NCI-H69 (cell line): Measurements from ENCODE around the gene LONP2.
"Not testable (repeated sequence)": the region's sequence is repeated elsewhere in the genome, so short reads cannot be mapped to it uniquely, and the experiment has no call there.

Source experiments
- DNase-seq: peaks from one replicate; lab custom pipeline; 2025; lab: John Stamatoyannopoulos, UW

The LONP2 gene

GRCh38 chr16:48394355-48394703 lies 150.2 kb downstream of the LONP2 start:
- no peak for DNase-seq

DNA sequence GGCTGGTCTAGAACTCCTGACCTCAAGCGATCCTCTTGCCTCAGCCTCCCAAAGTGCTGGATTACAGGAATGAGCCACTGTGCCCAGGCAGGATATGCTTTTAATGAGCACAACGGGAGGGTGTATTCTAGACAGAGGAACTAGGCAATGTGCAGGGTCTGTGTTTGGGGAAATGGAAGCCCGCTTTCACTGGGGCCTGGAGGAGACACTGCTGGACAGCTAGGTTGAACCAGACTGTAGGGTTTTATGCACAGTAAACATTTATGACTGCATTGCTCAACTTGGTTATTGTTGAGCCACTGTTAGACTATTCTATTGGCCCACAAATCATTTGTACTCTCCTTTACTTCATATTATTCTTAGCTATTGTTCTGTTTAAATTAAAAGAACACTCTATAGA lies 151.3 kb downstream of the LONP2 start:
- DNase-seq, result no peak

- not testable (repeated sequence) for DNase-seq
These were observed 158.4 kb downstream of the LONP2 start for GRCh38 chr16:48402547-48402946.

DNA sequence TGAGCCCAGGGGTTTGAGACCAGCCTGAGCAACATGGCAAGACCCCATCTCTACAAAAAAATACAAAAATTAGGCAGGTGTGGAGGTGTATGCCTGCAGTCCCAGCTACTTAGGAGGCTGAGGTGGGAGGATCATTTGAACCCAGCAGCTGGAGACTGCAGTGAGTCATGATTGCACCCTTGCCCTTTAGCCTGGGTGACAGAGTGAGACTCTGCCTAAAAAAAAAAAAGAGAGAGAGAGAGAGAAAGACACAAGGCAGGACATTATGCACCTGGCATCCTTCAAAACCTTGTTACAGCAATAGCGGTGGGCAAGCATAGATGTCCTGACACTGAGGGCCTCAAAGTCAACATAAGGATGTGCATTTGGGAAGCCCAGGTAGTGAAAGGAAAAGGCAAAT lies 161.1 kb downstream of the LONP2 start:
- DNase-seq, result peak; percentile 15

GRCh38 chr16:48405907-48406306 lies 161.8 kb downstream of the LONP2 start:
- no peak for DNase-seq
